Mucosa of gallbladder (tissue), 1 donor: ENCODE data around the gene FANCD2. TPM values are rescaled to one million over a fixed set of nuclear protein-coding genes. Genes with fewer than 3 reads are reported as not detected.
"Not testable (repeated sequence)": the region's sequence is repeated elsewhere in the genome, so short reads cannot be mapped to it uniquely, and the experiment has no call there.

Experiments used
- DNase-seq: peaks from one replicate; pipeline ENCODE4 v3.0.0-alpha.2; 2020; ENCODE audit warnings: low spot score
- total RNA-seq: library from RNA; stranded (reverse); gene quantifications from one replicate; pipeline ENCODE4 v1.2.1, GENCODE V29; 2021
- donor health status: DM: no; HTN: no; CAD: no.

FANCD2 gene
- 4.5 TPM for total RNA-seq

DNA sequence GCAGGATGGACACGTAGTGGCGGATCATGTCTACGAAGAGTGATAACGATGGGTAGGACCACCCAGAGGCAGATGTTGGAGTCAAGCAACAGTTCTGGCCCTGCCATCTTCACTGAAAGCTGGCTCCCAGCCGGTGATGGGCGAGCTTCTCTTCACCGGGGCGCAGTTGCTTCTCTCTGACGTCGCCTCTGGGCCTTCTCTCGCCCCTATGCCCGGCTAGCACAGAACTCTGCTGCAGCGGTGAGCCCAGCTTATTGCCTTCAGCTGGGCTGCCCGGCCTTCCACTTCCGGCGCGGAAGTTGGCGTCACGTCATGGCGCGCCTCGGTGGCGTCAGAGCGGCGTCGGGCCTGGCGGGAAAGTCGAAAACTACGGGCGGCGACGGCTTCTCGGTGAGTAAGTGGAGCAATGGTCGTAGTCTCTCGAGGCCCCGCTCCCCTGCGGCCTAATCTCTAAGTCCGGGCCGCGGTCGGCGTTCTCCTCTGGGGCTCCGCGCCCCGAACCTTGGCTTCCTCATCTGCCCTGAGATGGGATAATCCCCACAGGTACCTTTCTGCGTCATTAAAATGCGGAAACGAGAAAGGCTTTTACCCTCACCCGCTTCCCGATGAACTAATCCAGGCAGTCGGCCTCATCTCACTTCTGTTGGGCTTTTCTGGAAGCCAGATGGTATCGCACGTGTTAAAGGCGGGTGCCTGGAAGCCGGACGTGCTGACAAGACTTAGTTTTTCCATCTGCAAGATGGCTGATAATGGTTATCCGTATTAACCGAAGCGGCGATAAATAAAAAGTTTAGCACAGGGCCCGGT is at the start of gene FANCD2:
FANCD2 (plus strand) TSS at position 354 of the 807 bp plus-strand sequence. CDS start 2,221 bp downstream, outside the sequence.
- DNase-seq, result peak; percentile 90

DNA sequence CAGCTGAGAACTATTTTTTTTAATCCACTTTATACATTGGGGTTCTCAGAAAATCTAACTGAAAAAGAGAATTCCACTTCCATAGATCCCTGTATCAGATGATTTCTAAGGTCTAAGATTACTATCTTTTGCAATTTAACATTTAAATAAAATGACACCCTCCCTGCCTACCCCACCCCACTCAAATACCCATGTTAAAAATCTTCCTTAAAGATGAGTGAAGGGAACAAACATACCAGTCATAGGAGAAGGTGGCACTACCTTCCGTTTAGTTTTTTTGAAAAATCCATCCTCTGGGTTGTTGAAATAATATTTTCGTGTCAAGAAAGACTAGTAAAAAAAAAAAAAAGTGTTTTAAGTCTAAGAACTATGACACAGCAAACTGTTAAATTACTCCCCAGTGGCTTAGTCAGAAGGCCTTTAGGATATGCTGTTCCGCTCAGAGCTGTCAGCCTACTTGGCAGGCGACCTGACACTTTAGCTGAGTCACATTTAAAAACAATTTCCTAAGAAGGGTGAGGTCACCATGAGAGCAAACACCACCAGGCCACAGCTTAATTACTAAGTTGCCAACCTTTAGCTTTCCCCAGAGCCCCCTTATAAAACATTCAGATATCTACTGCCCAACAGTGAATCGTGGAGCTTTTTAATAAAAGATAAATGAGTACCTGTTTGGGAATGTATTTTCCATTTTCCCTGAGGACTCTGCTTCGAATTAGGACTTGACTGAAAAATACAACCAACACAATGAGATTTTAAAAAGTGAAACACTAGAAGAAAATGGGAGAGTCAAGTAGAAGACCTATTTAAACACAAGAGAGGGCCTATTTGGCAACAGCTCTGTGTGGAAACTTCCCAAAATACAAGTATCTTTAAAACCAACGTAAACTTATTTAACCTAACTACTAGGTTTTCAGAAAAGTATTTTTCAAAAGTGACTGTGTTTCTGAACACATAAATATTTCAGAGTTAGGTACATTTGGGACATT is 49.2 kb upstream of the FANCD2 start:
- peak; percentile 52 for DNase-seq

DNA sequence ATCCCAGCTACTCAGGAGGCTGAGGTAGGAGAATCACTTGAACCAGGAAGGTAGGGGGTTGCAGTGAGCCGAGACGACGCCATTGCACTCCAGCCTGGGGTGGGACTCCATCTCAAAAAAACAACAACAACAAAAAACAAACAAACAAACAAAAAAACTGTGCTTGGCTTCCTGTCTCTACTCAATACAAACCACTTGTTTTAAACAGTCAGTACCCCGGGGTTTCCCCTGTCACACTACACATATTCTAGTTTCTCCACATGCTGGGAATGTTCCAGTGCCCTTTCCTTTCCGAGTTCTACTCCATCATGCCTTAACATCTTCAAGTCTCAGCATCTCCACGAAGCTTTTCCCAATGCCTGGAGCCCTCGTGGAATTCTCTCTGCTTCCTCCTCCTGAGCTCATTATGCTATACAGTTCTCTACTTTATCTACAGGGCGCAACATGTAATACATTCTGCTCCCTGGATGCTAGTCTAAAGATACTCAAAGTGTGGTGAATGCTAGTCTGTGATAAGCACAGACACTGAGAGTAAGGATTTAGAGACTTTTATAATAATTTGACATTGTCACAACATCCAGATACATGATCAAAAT is 47.4 kb upstream of the FANCD2 start:
- DNase-seq, result no peak

DNA sequence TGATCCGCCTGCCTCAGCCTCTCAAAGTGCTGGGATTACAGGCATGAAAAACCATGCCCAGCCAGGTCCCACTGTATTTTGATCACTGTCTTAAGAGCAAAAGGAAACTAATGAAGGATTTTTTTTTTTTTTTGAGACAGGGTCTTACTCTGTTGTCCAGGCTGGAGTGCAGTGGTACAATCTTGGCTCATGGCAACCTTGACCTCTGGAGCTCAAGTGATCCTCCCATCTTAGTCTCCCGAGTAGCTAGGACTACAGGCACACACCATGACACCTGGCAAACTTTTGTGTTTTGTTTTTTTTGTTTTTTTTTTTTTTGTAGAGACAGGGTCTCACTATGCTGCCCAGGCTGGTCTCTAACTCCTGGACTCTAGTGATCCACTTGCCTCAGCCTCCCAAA is 46.0 kb upstream of the FANCD2 start:
- no peak for DNase-seq

DNA sequence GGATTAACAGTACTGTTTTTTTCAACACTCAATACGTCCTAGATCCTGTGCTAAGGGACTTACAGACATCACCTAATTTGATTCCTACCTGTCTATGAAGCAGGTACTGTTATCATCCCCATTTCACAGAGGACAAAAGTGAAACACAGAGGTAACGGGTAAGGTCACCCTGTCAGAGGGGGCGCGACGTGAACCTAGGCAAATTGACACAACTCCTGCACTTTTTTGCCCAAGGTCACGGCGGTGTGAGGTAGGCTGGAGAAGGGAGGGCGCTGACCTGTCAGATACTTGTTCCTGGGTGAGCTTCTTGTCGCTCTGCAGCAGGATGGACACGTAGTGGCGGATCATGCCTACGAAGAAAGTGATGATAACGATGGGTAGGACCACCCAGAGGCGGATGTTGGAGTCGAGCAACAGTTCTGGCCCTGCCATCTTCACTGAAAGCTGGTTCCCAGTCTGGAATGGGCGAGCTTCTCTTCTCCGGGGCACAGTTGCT is 40.0 kb upstream of the FANCD2 start:
- DNase-seq, result no peak

DNA sequence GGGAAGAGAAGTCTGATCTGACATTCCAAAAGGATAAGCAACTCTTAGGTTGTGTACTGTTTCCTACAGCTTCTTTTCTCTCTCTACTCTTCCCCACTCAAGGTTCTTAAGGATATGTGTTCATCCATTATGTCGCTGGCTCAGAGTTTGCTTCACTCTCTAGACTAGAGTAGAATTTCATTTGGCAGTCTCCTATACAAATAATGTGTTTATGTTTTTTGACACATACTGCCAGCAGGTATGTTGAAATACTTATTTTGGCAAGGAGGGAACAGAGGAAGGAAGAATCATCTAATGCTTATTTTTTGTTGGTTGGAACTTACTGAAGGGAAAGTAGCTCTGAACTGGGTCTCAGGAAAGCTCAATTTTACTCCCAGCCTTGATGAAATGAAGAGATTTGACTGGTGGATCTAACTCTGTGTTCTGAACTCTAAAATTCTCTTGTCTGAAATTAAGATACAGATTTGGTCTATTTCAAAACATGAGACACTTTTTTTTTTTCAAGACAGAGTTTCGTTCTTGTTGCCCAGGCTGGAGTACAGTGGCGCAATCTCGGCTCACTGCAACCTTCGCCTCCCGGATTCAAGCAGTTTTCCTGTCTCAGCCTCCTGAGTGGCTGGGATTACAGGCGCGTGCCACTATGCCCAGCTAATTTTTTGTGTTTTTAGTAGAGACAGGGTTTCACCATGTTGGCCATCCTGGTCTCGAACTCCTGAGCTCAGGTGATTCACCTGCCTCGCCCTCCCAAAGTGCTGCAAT is 32.0 kb upstream of the FANCD2 start:
- no peak for DNase-seq

DNA sequence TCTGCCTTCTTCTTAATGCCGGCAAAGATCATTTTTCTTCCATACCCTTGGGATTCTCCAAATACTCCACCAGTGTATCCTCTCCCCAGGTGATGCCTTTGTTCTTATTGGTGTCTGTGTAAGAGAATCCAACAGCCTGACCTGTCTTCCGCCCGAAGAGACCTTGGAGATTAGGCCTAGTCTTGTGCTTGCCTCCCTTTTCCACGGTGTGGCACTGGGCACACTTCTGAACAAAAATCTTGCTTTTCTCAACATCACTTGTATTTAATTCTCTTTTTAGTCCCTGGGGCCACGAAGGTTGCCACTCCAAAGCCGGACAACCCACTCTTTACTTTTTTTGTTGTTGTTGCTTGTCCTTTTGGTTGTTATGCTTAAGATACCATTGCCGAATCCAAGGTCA is 25.6 kb upstream of the FANCD2 start:
- no peak for DNase-seq

DNA sequence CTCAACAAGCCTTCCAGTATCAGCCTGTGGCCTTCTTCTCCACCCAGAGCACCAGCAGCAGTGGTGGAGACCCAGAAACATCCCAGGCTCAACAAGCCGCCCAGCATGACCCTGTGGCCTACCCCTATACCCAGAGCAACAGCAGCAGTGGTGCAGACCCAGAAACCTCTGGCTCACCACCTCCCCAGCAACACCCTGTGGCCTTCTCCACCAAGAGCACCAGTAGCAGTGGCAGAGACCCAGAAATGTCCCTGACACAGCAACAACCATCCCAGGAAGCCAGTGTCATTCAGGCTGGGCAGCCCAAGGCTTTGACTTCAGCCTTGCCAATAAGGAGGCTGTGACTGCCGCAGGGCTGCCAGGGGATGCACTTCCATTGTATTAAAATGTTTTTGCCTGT is 23.3 kb upstream of the FANCD2 start:
- DNase-seq, result no peak

DNA sequence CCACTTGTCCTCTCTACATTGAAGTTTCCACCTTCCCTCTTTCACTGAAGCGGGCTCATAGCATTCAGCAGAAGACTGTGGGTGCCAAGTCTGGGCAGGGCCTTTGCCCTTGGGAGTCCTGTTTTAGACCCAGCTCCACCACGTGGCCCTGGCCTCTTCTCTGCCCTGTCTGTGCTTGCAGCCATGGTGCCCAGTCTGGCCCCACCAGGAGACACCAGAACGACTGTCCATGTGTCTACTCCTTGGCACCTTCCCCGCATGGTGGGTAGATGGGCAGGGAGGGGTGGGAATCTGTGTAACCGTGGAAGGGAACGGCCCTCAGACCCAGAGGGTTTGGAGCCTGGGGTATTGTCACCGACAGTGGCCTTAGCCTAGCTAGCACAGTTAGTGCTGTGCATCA is 21.7 kb upstream of the FANCD2 start:
- no peak for DNase-seq

DNA sequence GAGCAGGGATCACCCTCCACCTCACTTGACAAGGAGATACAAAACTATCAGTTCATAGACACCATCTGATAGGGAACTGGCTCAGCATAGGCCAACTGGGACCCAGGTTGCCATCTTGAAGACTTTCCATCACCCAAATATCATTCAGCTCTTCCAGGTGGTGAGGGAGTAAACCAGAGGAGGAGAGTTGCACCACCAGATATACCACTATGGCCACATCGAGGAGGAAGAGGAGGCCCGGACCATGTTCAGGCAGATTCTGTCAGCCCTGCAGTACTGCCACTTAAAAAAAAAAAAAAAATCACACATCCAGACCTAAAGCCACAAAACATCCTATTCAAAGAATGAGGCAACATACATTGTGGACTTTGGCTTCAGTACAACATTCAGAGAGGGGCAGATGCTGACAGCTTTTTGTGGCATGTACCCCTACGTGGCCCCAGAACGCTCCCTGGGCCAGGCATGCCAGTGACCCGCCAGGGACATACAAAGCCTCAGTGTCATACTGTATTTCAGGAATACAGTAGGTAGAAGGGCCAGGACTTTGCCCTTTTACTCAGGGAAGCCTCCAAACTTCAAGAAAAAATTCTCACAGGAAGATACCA is 21.2 kb upstream of the FANCD2 start:
- DNase-seq, result no peak

DNA sequence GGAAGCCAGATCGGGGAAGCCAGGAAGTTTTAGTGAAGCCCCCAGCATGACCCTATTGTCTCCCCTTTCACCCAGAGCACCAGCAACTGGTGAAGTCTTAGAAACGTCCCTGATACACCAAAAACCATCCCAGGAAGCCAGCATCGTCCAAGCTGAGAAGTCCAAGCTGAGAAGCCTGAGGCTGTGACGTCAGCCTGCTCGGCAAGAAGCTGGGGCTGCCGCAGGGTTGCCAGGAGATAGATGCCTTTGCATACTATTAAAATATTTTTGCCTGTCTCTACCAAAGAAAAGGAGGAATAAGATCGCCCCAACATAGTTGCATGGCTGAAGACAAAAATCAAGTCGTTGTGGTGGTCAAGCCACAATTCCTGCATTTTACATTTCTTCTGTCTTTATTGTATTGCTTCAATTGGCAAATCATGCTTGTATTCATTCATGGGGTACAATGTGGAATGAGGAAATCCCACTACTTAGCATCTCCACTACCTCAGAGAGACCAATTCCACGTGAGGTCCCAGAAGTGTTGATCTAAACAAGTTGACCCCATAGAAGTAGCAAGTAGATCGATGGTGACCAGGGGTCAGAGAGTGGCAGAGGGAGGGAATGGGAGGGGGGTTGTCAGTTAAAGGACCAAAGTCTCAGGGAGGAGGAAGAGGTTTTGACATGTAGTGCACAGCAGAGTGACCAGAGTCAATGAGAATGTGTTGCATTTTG is 20.0 kb upstream of the FANCD2 start:
- DNase-seq, result no peak

DNA sequence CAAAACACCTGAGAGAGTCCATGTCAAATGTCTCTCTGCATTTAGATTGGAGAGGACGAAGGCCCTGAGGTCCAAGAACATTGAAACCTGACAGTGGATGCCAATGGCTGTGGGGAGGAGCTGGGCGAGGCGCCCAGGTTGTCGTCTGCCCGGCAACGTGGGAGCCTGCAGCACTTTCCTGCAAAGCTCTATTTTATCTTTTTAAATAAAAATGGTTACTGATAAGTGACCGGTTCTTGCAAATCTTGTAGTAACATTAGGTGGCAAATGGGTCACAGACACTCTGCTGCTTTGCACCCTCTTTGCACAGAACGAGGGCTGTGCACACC is 19.5 kb upstream of the FANCD2 start:
- DNase-seq, result no peak

DNA sequence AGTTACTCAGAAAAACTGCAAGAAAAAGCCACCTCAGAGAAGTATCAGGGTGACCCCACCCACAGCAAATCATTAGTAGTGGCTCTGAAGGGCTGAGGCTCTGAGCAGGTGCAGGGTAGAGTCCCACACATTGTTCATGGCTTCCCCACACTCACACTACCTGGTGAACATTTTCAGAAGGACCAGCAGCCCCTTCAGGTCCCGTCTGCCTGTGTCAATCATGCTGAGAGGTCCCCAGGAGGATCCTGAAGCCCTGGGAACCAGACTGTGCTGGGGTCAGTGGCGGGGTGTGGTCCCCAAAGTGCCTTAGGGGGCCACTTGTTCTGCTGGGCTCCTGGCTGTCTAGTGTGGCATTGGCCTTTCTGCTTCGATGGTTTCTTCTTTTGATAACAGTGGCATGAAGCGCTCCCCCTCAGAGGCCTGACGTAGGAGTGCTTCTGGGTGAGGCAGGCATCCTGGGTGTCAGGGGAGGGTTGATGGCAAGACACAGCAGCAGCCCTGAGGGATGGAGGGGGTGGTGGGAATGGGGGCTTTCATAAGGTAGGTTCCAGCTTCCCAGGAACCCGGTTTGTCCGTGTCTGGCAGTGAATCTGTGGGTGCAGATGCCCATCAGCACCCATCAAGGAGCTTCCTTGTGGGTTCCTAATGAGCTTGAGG is 19.0 kb upstream of the FANCD2 start:
- no peak for DNase-seq

DNA sequence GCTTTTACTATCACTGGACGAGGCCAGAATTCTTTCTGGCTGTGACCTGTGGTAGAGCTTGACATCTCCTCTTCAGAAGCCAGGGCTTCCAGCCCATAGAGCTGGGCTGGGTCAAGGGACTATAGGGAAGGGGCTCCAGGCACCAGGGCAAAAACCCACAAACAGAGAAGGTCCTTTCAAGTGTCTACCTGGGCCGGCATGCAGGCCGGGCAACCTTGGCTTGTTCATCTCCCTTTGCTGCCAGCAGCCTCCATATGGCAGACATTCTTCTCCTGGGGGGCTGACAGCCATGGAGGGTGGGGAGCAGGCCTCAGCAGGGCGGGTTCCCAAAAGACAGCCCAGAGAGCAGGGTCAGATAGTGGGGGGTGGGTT is 18.0 kb upstream of the FANCD2 start:
- DNase-seq, result not testable (repeated sequence)

DNA sequence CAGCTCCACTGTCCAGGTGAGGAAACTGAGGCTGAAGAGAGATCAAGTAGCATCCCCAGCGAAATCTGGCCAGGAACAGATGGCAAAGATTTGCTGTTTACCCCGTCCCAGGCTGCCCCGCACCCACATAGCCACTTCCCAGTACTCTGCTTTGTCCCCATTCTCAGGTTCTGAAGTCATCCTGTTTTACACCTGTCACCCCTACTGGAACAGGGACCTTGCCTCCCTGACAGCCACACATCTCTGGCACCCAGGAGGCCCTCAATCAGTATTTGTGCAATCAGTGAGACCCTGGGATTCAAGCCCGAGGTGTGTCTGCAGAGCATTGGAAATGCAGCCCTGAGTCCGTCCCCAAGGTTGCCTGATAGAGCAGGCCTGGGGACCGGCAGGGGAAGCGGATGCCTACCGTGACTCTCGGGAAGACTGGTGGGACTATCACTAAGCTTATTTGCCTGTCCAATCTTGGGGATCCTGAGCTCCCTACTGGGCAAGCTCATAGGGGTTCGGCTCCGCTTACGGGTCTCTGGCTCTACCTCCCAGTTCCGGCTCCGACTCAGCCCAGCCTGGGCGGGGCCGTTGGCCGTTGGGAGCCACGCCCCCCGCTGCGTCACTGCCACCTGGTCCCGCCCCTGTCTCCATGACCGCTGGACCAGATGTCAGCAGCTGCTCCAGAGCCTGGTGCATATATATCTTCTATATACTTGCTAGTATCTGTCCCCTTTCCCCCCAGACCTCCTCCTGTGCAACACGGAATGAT is 17.5 kb upstream of the FANCD2 start:
- peak; percentile 85 for DNase-seq

DNA sequence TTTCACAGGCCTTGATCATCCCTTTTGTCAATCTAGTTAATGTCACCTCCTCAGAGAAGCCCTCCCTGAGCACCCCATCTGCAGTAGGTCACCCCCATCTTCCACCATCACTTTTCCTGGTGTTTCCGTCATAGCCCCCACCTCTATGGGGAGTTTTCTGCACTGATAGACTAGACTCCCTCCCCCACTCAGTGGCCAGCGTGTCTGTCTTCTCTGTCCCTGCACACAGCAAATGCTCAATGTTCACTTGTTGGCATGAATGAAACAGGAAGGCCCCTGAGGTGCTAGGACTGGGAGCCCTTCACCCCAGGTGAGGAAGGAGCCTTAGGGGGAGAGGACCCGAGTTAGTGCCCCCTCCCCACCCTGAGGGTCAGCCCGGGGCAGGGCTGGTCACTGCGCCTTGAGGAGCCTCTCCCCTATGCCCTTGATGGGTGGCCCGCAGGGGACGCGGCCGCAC is 15.8 kb upstream of the FANCD2 start:
- no peak for DNase-seq

DNA sequence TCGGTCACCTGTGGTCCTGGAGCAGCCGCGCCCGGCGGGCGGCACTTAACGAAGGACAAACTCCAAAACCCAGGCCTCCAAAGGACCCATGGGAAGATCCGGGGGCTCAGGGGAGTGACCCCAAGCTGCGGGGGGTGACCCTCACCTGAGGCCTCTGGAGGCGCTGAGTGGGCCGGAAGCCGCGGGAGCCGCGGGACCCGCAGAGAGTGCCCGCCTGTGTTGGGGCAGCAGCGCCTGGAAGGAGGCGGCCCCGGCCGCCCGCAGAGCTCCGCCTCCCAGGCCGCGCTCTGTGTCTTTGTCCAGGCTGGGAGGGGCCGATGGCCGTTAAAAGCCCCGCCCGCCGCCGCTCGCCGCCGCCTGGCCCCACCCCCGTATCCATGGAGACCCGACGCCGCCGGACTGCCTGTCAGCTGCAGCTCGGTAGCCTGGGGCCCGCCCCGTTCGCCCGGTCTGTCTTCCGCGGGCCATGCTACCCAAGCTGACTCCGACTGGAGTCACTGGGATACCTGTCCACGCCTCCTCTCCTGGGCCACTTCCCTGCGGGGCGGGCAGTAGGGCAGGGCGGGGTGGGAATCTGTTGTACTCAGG is 15.3 kb upstream of the FANCD2 start:
- DNase-seq, result peak; percentile 98

DNA sequence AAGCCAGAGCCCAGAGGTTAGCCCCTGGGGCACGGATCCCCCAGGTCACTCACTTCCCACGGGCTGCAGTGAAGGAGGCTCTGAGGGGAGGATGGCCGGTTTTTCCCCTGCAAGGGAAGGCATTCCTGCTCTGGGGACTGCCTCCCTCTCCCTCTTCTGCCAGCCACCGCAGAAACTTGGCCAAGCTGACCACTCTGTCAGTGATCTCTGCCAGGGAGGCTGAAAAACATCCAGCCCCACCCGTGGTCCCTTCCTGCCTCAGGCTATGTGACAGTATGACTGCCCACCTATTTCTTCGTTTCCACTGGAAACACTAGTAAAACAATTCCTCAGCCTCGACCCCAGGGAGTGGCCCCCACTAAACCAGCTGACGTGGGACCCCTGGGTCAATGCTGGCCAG is 14.6 kb upstream of the FANCD2 start:
- no peak for DNase-seq

DNA sequence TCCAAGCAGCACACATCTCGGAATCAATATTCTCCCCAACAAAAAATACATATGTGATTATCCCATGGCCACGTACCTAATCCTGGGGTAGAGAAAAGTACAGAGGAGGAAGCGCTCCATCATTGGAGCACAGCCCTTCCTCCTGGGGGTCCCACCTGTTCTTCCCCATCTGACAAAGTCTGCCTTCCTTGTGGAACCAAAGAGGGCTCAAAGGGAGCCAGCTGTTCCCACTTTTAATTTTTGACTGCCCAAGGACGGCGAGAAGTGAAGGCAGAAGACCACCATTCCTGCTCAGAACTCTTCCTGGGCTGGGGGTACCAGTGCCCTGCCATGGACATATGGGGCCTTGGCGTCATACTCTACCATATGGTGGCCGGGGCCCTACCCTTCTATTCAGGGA is 14.1 kb upstream of the FANCD2 start:
- no peak for DNase-seq
